K562 (cell line): ENCODE data around the gene TP73. TPM values are rescaled to one million over a fixed set of nuclear protein-coding genes. Genes with fewer than 3 reads are reported as not detected.

Experiments used
- polyA plus RNA-seq, 8 experiments: library from polyadenylated mRNA; depleted of rRNA in 4 of 8; stranded (reverse) in 5 of 8; unstranded in 3 of 8; fragments of >200 nt; fragmentation: Nextera tagmentation in 2 of 8; fragmentation: Illumina TruSeq in 1 of 8; extraction: Ambion mirVana in 2 of 8; extraction: Trizol in 1 of 8; gene quantifications; 2 replicates each; pipeline versions ENCODE4 v1.2.1 to v1.2.3, GENCODE V29; 2011 to 2014; ENCODE audit warnings: inconsistent platforms in 1 of 8, missing spikeins in 1 of 8
- small RNA-seq: library from RNA; depleted of rRNA; stranded (forward); fragments of <200 nt; gene quantifications from one replicate; pipeline ENCODE3, GENCODE V24; 2014
- total RNA-seq, 7 experiments: library from RNA; depleted of rRNA in 6 of 7; stranded (reverse); fragments of >200 nt in 6 of 7; fragmentation: Illumina TruSeq in 2 of 7; extraction: Trizol in 2 of 7; gene quantifications; 2 replicates each; pipeline versions ENCODE4 v1.2.1 to v1.2.3, GENCODE V29; 2011 to 2021; ENCODE audit warnings: low replicate concordance in 1 of 7

The TP73 gene
- total and polyA plus RNA-seq, 9 of the 15 experiments (the other 6 are each of a cell fraction or from before 2014, with no cell fraction given): 0.07 to 1.6 (median 0.40) TPM; not detected in 2

Small RNAs within 50 kb of the gene (small RNA-seq; reads per million reads assigned to genes)
- gene RF02197 (not detected), gene RN7SL574P (not detected)

Other genes with a start within 250 kb of the TP73 start
Only the 7 nearest of the 10 such genes appear.
- gene ARHGEF16, start 197.9 kb upstream of the TP73 start, total RNA-seq (2014; rRNA removed): 0.45 and 0.94 TPM in 2 replicates
- gene ARHGEF16, start 197.9 kb upstream of the TP73 start, total RNA-seq (2014; rRNA removed; fragmentation: Illumina TruSeq; extraction: Trizol): 0.06 and 0.15 TPM in 2 replicates
- gene ARHGEF16, start 197.9 kb upstream of the TP73 start, total RNA-seq (2015; rRNA removed; fragmentation: Illumina TruSeq; extraction: Trizol): 0.11 and 0.25 TPM in 2 replicates
- gene ARHGEF16, start 197.9 kb upstream of the TP73 start, total RNA-seq (2021): 0.98 and 1.2 TPM in 2 replicates
- 0.78 and 0.93 TPM in 2 replicates for gene ARHGEF16, start 197.9 kb upstream of the TP73 start, polyA plus RNA-seq (2011; rRNA removed)
- gene ARHGEF16, start 197.9 kb upstream of the TP73 start, polyA plus RNA-seq (2014; fragmentation: Illumina TruSeq; extraction: Trizol): 0.49 and 0.66 TPM in 2 replicates
- gene ARHGEF16, start 197.9 kb upstream of the TP73 start, polyA plus RNA-seq (2014; fragmentation: Nextera tagmentation; extraction: Ambion mirVana): not detected
- 0.78 and 1.2 TPM in 2 replicates for gene ARHGEF16, start 197.9 kb upstream of the TP73 start, polyA plus RNA-seq (2014; rRNA removed)
- gene MEGF6, start 41.0 kb upstream of the TP73 start, total RNA-seq (2014; rRNA removed): 0.04 and 0.32 TPM in 2 replicates
- gene MEGF6, start 41.0 kb upstream of the TP73 start, total RNA-seq (2014; rRNA removed; fragmentation: Illumina TruSeq; extraction: Trizol): not detected in 2 replicates
- gene MEGF6, start 41.0 kb upstream of the TP73 start, total RNA-seq (2015; rRNA removed; fragmentation: Illumina TruSeq; extraction: Trizol): 0.11 and 0.14 TPM in 2 replicates
- gene MEGF6, start 41.0 kb upstream of the TP73 start, total RNA-seq (2021): 0.40 and 1.7 TPM in 2 replicates
- gene MEGF6, start 41.0 kb upstream of the TP73 start, polyA plus RNA-seq (2011; rRNA removed): 0.03 and 0.16 TPM in 2 replicates
- 0.04 and 0.24 TPM in 2 replicates for gene MEGF6, start 41.0 kb upstream of the TP73 start, polyA plus RNA-seq (2014; fragmentation: Illumina TruSeq; extraction: Trizol)
- not detected for gene MEGF6, start 41.0 kb upstream of the TP73 start, polyA plus RNA-seq (2014; fragmentation: Nextera tagmentation; extraction: Ambion mirVana)
- 0.25 and 0.65 TPM in 2 replicates for gene MEGF6, start 41.0 kb upstream of the TP73 start, polyA plus RNA-seq (2014; rRNA removed)
- 4.6 and 5.1 TPM in 2 replicates for gene TPRG1L, start 27.5 kb upstream of the TP73 start, total RNA-seq (2014; rRNA removed)
- 5.0 and 5.2 TPM in 2 replicates for gene TPRG1L, start 27.5 kb upstream of the TP73 start, total RNA-seq (2014; rRNA removed; fragmentation: Illumina TruSeq; extraction: Trizol)
- 5.7 and 6.2 TPM in 2 replicates for gene TPRG1L, start 27.5 kb upstream of the TP73 start, total RNA-seq (2015; rRNA removed; fragmentation: Illumina TruSeq; extraction: Trizol)
- gene TPRG1L, start 27.5 kb upstream of the TP73 start, total RNA-seq (2021): 8.4 and 8.9 TPM in 2 replicates
- 9.9 and 11.0 TPM in 2 replicates for gene TPRG1L, start 27.5 kb upstream of the TP73 start, polyA plus RNA-seq (2011; rRNA removed)
- 9.7 and 10.0 TPM in 2 replicates for gene TPRG1L, start 27.5 kb upstream of the TP73 start, polyA plus RNA-seq (2014; fragmentation: Illumina TruSeq; extraction: Trizol)
- gene TPRG1L, start 27.5 kb upstream of the TP73 start, polyA plus RNA-seq (2014; fragmentation: Nextera tagmentation; extraction: Ambion mirVana): 1 to 10 TPM; 1.6 to 1.9 TPM
- gene TPRG1L, start 27.5 kb upstream of the TP73 start, polyA plus RNA-seq (2014; rRNA removed): 6.8 and 7.1 TPM in 2 replicates
- gene WRAP73, start 2.4 kb upstream of the TP73 start, total RNA-seq (2014; rRNA removed): 30.1 and 39.3 TPM in 2 replicates
- gene WRAP73, start 2.4 kb upstream of the TP73 start, total RNA-seq (2014; rRNA removed; fragmentation: Illumina TruSeq; extraction: Trizol): 11.0 and 14.7 TPM in 2 replicates
- 21.3 and 22.1 TPM in 2 replicates for gene WRAP73, start 2.4 kb upstream of the TP73 start, total RNA-seq (2015; rRNA removed; fragmentation: Illumina TruSeq; extraction: Trizol)
- gene WRAP73, start 2.4 kb upstream of the TP73 start, total RNA-seq (2021): 30.9 and 34.7 TPM in 2 replicates
- gene WRAP73, start 2.4 kb upstream of the TP73 start, polyA plus RNA-seq (2011; rRNA removed): 47.1 and 54.8 TPM in 2 replicates
- gene WRAP73, start 2.4 kb upstream of the TP73 start, polyA plus RNA-seq (2014; fragmentation: Illumina TruSeq; extraction: Trizol): 32.5 and 40.4 TPM in 2 replicates
- 1 to 10 TPM; 4.3 to 4.7 TPM for gene WRAP73, start 2.4 kb upstream of the TP73 start, polyA plus RNA-seq (2014; fragmentation: Nextera tagmentation; extraction: Ambion mirVana)
- 51.8 and 55.9 TPM in 2 replicates for gene WRAP73, start 2.4 kb upstream of the TP73 start, polyA plus RNA-seq (2014; rRNA removed)
- not detected in 2 replicates for gene CCDC27, start 99.9 kb downstream of the TP73 start, total RNA-seq (2014; rRNA removed)
- gene CCDC27, start 99.9 kb downstream of the TP73 start, total RNA-seq (2014; rRNA removed; fragmentation: Illumina TruSeq; extraction: Trizol): 0.04 TPM in 1 of 2 replicates, not detected in the other
- not detected in 2 replicates for gene CCDC27, start 99.9 kb downstream of the TP73 start, total RNA-seq (2015; rRNA removed; fragmentation: Illumina TruSeq; extraction: Trizol)
- gene CCDC27, start 99.9 kb downstream of the TP73 start, total RNA-seq (2021): not detected in 2 replicates
- not detected in 2 replicates for gene CCDC27, start 99.9 kb downstream of the TP73 start, polyA plus RNA-seq (2011; rRNA removed)
- not detected in 2 replicates for gene CCDC27, start 99.9 kb downstream of the TP73 start, polyA plus RNA-seq (2014; fragmentation: Illumina TruSeq; extraction: Trizol)
- under 1 TPM in 1 of 2 experiments, not detected in 1; 0.01 TPM for gene CCDC27, start 99.9 kb downstream of the TP73 start, polyA plus RNA-seq (2014; fragmentation: Nextera tagmentation; extraction: Ambion mirVana)
- not detected in 2 replicates for gene CCDC27, start 99.9 kb downstream of the TP73 start, polyA plus RNA-seq (2014; rRNA removed)
- gene SMIM1, start 120.2 kb downstream of the TP73 start, total RNA-seq (2014; rRNA removed): 85.6 and 123 TPM in 2 replicates
- gene SMIM1, start 120.2 kb downstream of the TP73 start, total RNA-seq (2014; rRNA removed; fragmentation: Illumina TruSeq; extraction: Trizol): 1.8 and 2.3 TPM in 2 replicates
- 31.5 and 44.3 TPM in 2 replicates for gene SMIM1, start 120.2 kb downstream of the TP73 start, total RNA-seq (2015; rRNA removed; fragmentation: Illumina TruSeq; extraction: Trizol)
- gene SMIM1, start 120.2 kb downstream of the TP73 start, total RNA-seq (2021): 125 and 150 TPM in 2 replicates
- 9.2 and 18.1 TPM in 2 replicates for gene SMIM1, start 120.2 kb downstream of the TP73 start, polyA plus RNA-seq (2011; rRNA removed)
- gene SMIM1, start 120.2 kb downstream of the TP73 start, polyA plus RNA-seq (2014; fragmentation: Illumina TruSeq; extraction: Trizol): 5.0 and 24.5 TPM in 2 replicates
- gene SMIM1, start 120.2 kb downstream of the TP73 start, polyA plus RNA-seq (2014; fragmentation: Nextera tagmentation; extraction: Ambion mirVana): 10 to 100 TPM; 11.1 to 24.3 TPM
- 60.6 and 93.3 TPM in 2 replicates for gene SMIM1, start 120.2 kb downstream of the TP73 start, polyA plus RNA-seq (2014; rRNA removed)
- gene LRRC47, start 144.0 kb downstream of the TP73 start, total RNA-seq (2014; rRNA removed): 44.3 and 45.5 TPM in 2 replicates
- gene LRRC47, start 144.0 kb downstream of the TP73 start, total RNA-seq (2014; rRNA removed; fragmentation: Illumina TruSeq; extraction: Trizol): 40.8 and 43.7 TPM in 2 replicates
- gene LRRC47, start 144.0 kb downstream of the TP73 start, total RNA-seq (2015; rRNA removed; fragmentation: Illumina TruSeq; extraction: Trizol): 33.5 and 35.1 TPM in 2 replicates
- gene LRRC47, start 144.0 kb downstream of the TP73 start, total RNA-seq (2021): 68.0 and 68.5 TPM in 2 replicates
- gene LRRC47, start 144.0 kb downstream of the TP73 start, polyA plus RNA-seq (2011; rRNA removed): 34.2 and 45.2 TPM in 2 replicates
- 36.6 and 48.7 TPM in 2 replicates for gene LRRC47, start 144.0 kb downstream of the TP73 start, polyA plus RNA-seq (2014; fragmentation: Illumina TruSeq; extraction: Trizol)
- gene LRRC47, start 144.0 kb downstream of the TP73 start, polyA plus RNA-seq (2014; fragmentation: Nextera tagmentation; extraction: Ambion mirVana): 1 to 10 TPM; 4.6 to 5.3 TPM
- gene LRRC47, start 144.0 kb downstream of the TP73 start, polyA plus RNA-seq (2014; rRNA removed): 30.6 and 35.9 TPM in 2 replicates